ENCODE results near the gene EHD2.
A peak's percentile ranks its signal among the peaks of the same experiment; 100 is the strongest.

The EHD2 gene

GRCh38 chr19:47691090-47691489 lies 22.1 kb upstream of the EHD2 start:
- no peak for DNase-seq (ENCODE audit: low read depth in 1 of 2, low spot score in 1 of 2)

- DNase-seq (ENCODE audit: low read depth in 1 of 2, low spot score in 1 of 2) = no peak
Observed at GRCh38 chr19:47691782-47692181, 21.4 kb upstream of the EHD2 start.

GRCh38 chr19:47693489-47693888 lies 19.7 kb upstream of the EHD2 start:
- DNase-seq (ENCODE audit: low read depth in 1 of 2, low spot score in 1 of 2) = no peak

GRCh38 chr19:47693903-47694302 lies 19.3 kb upstream of the EHD2 start:
- DNase-seq (ENCODE audit: low read depth in 1 of 2, low spot score in 1 of 2) = no peak

- no peak for DNase-seq (ENCODE audit: low read depth in 1 of 2, low spot score in 1 of 2)
Observed at GRCh38 chr19:47694466-47695273, 18.6 kb upstream of the EHD2 start.

- DNase-seq (ENCODE audit: low read depth in 1 of 2, low spot score in 1 of 2) = no peak
Observed at GRCh38 chr19:47695533-47696262, 17.5 kb upstream of the EHD2 start.

- DNase-seq (ENCODE audit: low read depth in 1 of 2, low spot score in 1 of 2) = no peak
Observed at GRCh38 chr19:47696635-47697034, 16.6 kb upstream of the EHD2 start.

GRCh38 chr19:47697863-47698609 lies 15.2 kb upstream of the EHD2 start:
- no peak for DNase-seq (ENCODE audit: low read depth in 1 of 2, low spot score in 1 of 2)

GRCh38 chr19:47698631-47699359 lies 14.4 kb upstream of the EHD2 start:
- no peak for DNase-seq (ENCODE audit: low read depth in 1 of 2, low spot score in 1 of 2)

GRCh38 chr19:47699360-47699917 lies 13.8 kb upstream of the EHD2 start:
- peak in 1 of 2 donors; percentile 37 for DNase-seq (ENCODE audit: low read depth in 1 of 2, low spot score in 1 of 2)

- DNase-seq (ENCODE audit: low read depth in 1 of 2, low spot score in 1 of 2) = no peak
Observed at GRCh38 chr19:47700934-47701716, 12.1 kb upstream of the EHD2 start.

- DNase-seq (ENCODE audit: low read depth in 1 of 2, low spot score in 1 of 2) = no peak
Observed at GRCh38 chr19:47701717-47702552, 11.3 kb upstream of the EHD2 start.

- no peak for DNase-seq (ENCODE audit: low read depth in 1 of 2, low spot score in 1 of 2)
Observed at GRCh38 chr19:47702671-47703070, 10.6 kb upstream of the EHD2 start.

GRCh38 chr19:47703301-47703700 lies 9.9 kb upstream of the EHD2 start:
- DNase-seq (ENCODE audit: low read depth in 1 of 2, low spot score in 1 of 2) = no peak

GRCh38 chr19:47704024-47704423 lies 9.2 kb upstream of the EHD2 start:
- no peak for DNase-seq (ENCODE audit: low read depth in 1 of 2, low spot score in 1 of 2)

- no peak for DNase-seq (ENCODE audit: low read depth in 1 of 2, low spot score in 1 of 2)
Observed at GRCh38 chr19:47704656-47705055, 8.6 kb upstream of the EHD2 start.

GRCh38 chr19:47707135-47707925 lies 5.9 kb upstream of the EHD2 start:
- DNase-seq (ENCODE audit: low read depth in 1 of 2, low spot score in 1 of 2) = peak; percentile 47 to 49

GRCh38 chr19:47711652-47712242 lies 1.5 kb upstream of the EHD2 start:
- no peak for DNase-seq (ENCODE audit: low read depth in 1 of 2, low spot score in 1 of 2)
